ENCODE data around the gene LRP5.

LRP5 gene

DNA sequence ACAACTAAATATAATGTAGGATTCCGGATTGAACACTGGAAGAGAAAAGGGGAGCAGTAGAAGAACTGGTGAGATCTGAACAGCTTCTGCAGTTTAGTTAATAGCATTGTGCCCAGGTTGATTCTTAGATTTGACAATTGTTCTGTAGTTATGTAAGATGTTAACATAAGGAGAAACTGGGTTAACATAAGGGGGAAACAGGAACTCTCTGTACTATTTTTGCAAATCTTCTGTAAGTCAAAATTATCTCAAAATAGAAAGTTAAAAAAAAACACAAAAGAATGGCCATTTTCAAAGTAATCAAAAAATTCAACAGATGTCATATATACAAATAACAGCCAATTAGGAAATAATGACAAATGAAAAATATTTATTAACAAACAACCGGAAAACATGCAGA is 18.7 kb upstream of the LRP5 start:
- Histone ChIP-seq H3K27ac (no peak overlapping the region), H3K9me3 (no peaks in the 10 kb centered on the region), H3K4me3 (ENCODE audit: low read depth in 1 of 2, low read length in 1 of 2) (no peak overlapping the region), H3K4me1 (ENCODE audit: control insufficient read depth in 1 of 2, insufficient read depth in 1 of 2, low read depth in 1 of 2, low read length in 1 of 2) (peaks cover 0 to 5% of the 10 kb centered on the region in 2 experiments), H3K36me3 (no peaks in the 10 kb centered on the region), H3K27me3 (peaks cover 10% of the 10 kb centered on the region)
- TF ChIP-seq, protein P1, sequence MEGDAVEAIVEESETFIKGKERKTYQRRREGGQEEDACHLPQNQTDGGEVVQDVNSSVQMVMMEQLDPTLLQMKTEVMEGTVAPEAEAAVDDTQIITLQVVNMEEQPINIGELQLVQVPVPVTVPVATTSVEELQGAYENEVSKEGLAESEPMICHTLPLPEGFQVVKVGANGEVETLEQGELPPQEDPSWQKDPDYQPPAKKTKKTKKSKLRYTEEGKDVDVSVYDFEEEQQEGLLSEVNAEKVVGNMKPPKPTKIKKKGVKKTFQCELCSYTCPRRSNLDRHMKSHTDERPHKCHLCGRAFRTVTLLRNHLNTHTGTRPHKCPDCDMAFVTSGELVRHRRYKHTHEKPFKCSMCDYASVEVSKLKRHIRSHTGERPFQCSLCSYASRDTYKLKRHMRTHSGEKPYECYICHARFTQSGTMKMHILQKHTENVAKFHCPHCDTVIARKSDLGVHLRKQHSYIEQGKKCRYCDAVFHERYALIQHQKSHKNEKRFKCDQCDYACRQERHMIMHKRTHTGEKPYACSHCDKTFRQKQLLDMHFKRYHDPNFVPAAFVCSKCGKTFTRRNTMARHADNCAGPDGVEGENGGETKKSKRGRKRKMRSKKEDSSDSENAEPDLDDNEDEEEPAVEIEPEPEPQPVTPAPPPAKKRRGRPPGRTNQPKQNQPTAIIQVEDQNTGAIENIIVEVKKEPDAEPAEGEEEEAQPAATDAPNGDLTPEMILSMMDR (IDR thresholded peaks at IDR 0.05): no peak

- TF ChIP-seq, protein P1 (IDR thresholded peaks at IDR 0.05): no peak
- H3K4me3 ChIP-seq (ENCODE audit: low read depth in 1 of 2, low read length in 1 of 2): no peak overlapping the region
- H3K27ac ChIP-seq: no peak overlapping the region
- no peaks in the 10 kb centered on the region for H3K9me3 ChIP-seq
- H3K4me1 ChIP-seq (ENCODE audit: control insufficient read depth in 1 of 2, insufficient read depth in 1 of 2, low read depth in 1 of 2, low read length in 1 of 2): peaks cover 0 to 5% of the 10 kb centered on the region in 2 experiments
- no peaks in the 10 kb centered on the region for H3K36me3 ChIP-seq
- H3K27me3 ChIP-seq: peaks cover 14% of the 10 kb centered on the region
Measured at GRCh38 chr11:68295271-68295670, 17.1 kb upstream of the LRP5 start.

- peaks cover 14% of the 10 kb centered on the region for H3K27me3 ChIP-seq
- no peaks in the 10 kb centered on the region for H3K9me3 ChIP-seq
- no peak overlapping the region for H3K4me3 ChIP-seq (ENCODE audit: low read depth in 1 of 2, low read length in 1 of 2)
- no peaks in the 10 kb centered on the region for H3K36me3 ChIP-seq
- TF ChIP-seq, protein P1 (IDR thresholded peaks at IDR 0.05): no peak
- peaks cover 0 to 5% of the 10 kb centered on the region in 2 experiments for H3K4me1 ChIP-seq (ENCODE audit: control insufficient read depth in 1 of 2, insufficient read depth in 1 of 2, low read depth in 1 of 2, low read length in 1 of 2)
- H3K27ac ChIP-seq: no peak overlapping the region
Measured at GRCh38 chr11:68295940-68296339, 16.5 kb upstream of the LRP5 start.

DNA sequence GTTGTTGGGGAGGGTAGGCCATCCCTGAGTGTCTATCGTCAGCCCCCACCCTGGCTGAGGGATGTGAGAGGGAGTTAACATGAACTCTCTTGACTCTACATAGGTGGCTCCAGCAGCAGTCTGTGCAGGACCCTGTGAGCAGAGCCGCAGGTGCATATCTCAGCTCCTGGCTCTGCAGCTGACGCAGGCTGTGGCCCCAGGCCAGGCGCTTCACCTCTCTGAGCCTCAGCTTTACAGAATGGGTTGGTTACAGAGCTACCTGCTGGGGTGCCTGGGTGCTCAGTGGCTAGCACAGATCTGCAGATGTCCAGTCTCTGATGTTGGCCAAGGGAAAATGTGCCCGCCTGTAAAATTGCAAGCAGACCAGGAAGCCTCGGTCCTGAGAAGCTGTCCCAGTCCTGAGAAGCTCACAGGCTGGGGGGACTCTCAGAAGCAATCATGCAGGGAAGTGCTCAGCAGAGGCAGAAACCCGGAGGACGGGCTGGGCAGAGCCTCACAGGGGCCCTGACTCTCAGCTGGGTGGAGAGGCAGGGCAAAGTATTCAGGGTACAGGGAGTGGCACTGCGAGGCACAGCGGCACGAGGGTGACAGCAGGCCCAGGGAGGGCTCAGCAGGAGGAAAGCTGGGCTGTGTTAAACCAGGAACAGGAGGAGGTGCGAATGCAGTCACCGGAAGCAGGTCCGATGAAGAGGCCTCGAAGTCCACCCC is 15.9 kb upstream of the LRP5 start:
- Histone ChIP-seq H3K4me3 (ENCODE audit: low read depth in 1 of 2, low read length in 1 of 2) (no peak overlapping the region), H3K27me3 (peaks cover 14% of the 10 kb centered on the region), H3K4me1 (ENCODE audit: control insufficient read depth in 1 of 2, insufficient read depth in 1 of 2, low read depth in 1 of 2, low read length in 1 of 2) (peaks cover 0 to 5% of the 10 kb centered on the region in 2 experiments), H3K9me3 (no peaks in the 10 kb centered on the region), H3K27ac (no peak overlapping the region), H3K36me3 (no peaks in the 10 kb centered on the region)
- TF ChIP-seq, protein P1 (IDR thresholded peaks at IDR 0.05): no peak

DNA sequence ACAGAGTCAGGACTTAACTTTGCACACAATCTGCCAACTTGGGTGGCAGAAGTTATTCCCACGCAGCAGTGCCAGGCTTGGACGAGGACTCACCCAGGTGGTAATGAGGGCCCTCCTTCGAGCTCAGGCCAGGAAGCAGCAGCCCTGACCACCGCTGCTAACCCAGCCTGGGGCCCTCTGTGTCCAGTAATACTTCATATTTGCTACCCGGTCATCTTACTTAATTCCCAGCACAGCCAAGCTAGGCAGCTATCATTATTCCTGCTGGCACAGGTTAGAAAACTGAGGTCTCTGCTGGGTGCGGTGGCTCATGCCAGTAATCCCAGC is 15.4 kb upstream of the LRP5 start:
- no peaks in the 10 kb centered on the region for H3K9me3 ChIP-seq
- H3K4me1 ChIP-seq (ENCODE audit: control insufficient read depth in 1 of 2, insufficient read depth in 1 of 2, low read depth in 1 of 2, low read length in 1 of 2): peaks cover 0 to 5% of the 10 kb centered on the region in 2 experiments
- H3K27ac ChIP-seq: no peak overlapping the region
- H3K27me3 ChIP-seq: peaks cover 14% of the 10 kb centered on the region
- H3K36me3 ChIP-seq: no peaks in the 10 kb centered on the region
- TF ChIP-seq, protein P1 (IDR thresholded peaks at IDR 0.05): no peak
- no peak overlapping the region for H3K4me3 ChIP-seq (ENCODE audit: low read depth in 1 of 2, low read length in 1 of 2)
